Cardiac muscle cell (in vitro differentiated cells and primary cell): ENCODE measurements around the gene OTULIN. TPM values are rescaled to one million over a fixed set of nuclear protein-coding genes. Genes with fewer than 3 reads are reported as not detected.
A peak's percentile ranks its signal among the peaks of the same experiment; 100 is the strongest.

Experiments
- DNase-seq, 2 donors: peaks; one replicate each; pipeline versions ENCODE4 v3.0.0 to v3.0.0-alpha.2; 2010 to 2017; ENCODE audit warnings: low read depth in 1 of 2, low spot score in 1 of 2
- H3K27ac ChIP-seq: fragments of 200-600 bp; sonication (generic); 2 replicates; pipeline ENCODE4 v1.5.1; 2016
- H3K27me3 ChIP-seq: fragments of 200-600 bp; sonication (generic); 2 replicates; pipeline ENCODE4 v1.6.0; 2016; ENCODE audit warnings: control low read depth
- H3K36me3 ChIP-seq: fragments of 200-600 bp; sonication (generic); 2 replicates; pipeline ENCODE4 v1.5.1; 2016; ENCODE audit warnings: control low read depth
- H3K4me1 ChIP-seq: fragments of 200-600 bp; sonication (generic); 2 replicates; pipeline ENCODE4 v1.8.1; 2017; ENCODE audit warnings: low read depth, mild to moderate bottlenecking, mixed run types
- H3K4me3 ChIP-seq: fragments of 200-600 bp; sonication (generic); 2 replicates; pipeline ENCODE4 v1.5.1; 2016; ENCODE audit warnings: mild to moderate bottlenecking
- H3K9me3 ChIP-seq: fragments of 200-600 bp; sonication (generic); 2 replicates; pipeline ENCODE4 v1.5.1; 2017; ENCODE audit warnings: low read depth, mild to moderate bottlenecking, control low read depth
- CTCF ChIP-seq: IDR thresholded peaks from 2 replicates; pipeline ENCODE4 v1.5.1; 2012; ENCODE audit warnings: low read depth, mild to moderate bottlenecking, low read length
- polyA plus RNA-seq: library from polyadenylated mRNA; unstranded; fragments of >200 nt; fragmentation: Nextera tagmentation; extraction: Ambion mirVana; gene quantifications from 2 replicates; pipeline ENCODE4 v1.2.1, GENCODE V29; 2016
- total RNA-seq: library from RNA; depleted of rRNA; stranded (reverse); fragments of >200 nt; gene quantifications from 2 replicates; pipeline ENCODE4 v1.2.3, GENCODE V29; 2016

Gene OTULIN
- total and polyA plus RNA-seq, 2 experiments from 2014 or later = 17.1 to 31.2 TPM

- TF ChIP-seq CTCF = no peak
- Histone ChIP-seq H3K4me3 (no peak overlapping the region), H3K9me3 (no peaks in the 10 kb centered on the region), H3K27ac (no peak overlapping the region), H3K36me3 (no peaks in the 10 kb centered on the region), H3K27me3 (no peaks in the 10 kb centered on the region), H3K4me1 (peaks cover 8% of the 10 kb centered on the region)
- no peak for DNase-seq
Observed at GRCh38 chr5:14737291-14737690, 72.8 kb downstream of the OTULIN start.

DNA sequence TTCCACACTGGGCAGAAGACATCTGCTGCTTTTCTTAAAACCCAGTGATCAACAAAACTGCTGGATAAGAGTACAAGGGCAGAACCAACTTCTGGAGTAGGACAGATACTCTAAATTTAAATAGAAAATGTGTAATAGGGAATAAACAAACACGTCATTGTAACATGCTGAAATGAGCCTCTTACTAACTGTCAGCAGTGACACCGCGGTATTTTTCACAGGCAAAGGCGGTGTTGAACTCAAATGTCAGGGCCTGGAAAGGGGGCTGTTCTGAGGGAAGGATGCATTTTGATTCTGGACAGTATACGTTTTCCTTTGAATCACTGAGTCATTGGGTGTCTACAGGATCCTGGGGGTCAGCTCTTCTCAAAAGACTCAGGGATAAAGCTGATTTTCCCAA is 73.5 kb downstream of the OTULIN start:
- H3K27ac ChIP-seq = no peak overlapping the region
- no peak for TF ChIP-seq CTCF

DNA sequence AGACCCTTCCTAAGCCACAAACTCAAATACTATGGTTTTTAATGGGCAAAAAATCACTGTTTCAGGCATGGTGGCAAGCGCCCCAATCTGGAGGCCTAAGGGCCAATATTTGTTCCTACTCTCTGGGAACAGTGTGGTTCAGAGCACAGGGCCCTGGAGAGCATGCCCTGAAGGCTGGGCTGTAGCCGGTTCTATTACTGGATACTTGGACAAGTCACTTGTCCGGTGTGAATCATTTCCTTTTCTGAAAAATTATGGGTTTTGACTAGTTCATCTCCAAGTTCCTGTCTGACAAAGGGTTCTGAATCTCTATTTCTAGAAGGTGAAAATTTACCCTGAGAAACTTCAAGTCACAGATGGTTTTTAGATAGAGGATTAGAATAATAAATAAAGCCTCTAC is 75.0 kb downstream of the OTULIN start:
- peak in 1 of 2 donors; percentile 42 for DNase-seq

More for the DNA sequence above, 73.5 kb downstream of the OTULIN start:
- Histone ChIP-seq H3K9me3 (no peaks in the 10 kb centered on the region), H3K36me3 (no peaks in the 10 kb centered on the region), H3K4me3 (no peak overlapping the region), H3K4me1 (peaks cover 8% of the 10 kb centered on the region), H3K27me3 (no peaks in the 10 kb centered on the region)
- DNase-seq = no peak

GRCh38 chr5:14739981-14740380 is 75.5 kb downstream of the OTULIN start:
- Histone ChIP-seq H3K36me3 (no peaks in the 10 kb centered on the region), H3K27me3 (no peaks in the 10 kb centered on the region), H3K27ac (no peak overlapping the region), H3K4me3 (no peak overlapping the region), H3K9me3 (no peaks in the 10 kb centered on the region), H3K4me1 (peaks cover 8% of the 10 kb centered on the region)
- DNase-seq = no peak
- no peak for TF ChIP-seq CTCF

More for the DNA sequence above, 75.0 kb downstream of the OTULIN start:
- Histone ChIP-seq H3K36me3 (no peaks in the 10 kb centered on the region), H3K4me1 (peaks cover 8% of the 10 kb centered on the region), H3K27ac (no peak overlapping the region), H3K9me3 (no peaks in the 10 kb centered on the region), H3K4me3 (no peak overlapping the region), H3K27me3 (no peaks in the 10 kb centered on the region)
- no peak for TF ChIP-seq CTCF

GRCh38 chr5:14741131-14741530 is 76.6 kb downstream of the OTULIN start:
- no peak for DNase-seq
- H3K27me3 ChIP-seq = no peaks in the 10 kb centered on the region
- peaks cover 8% of the 10 kb centered on the region for H3K4me1 ChIP-seq
- no peaks in the 10 kb centered on the region for H3K9me3 ChIP-seq
- H3K36me3 ChIP-seq = no peaks in the 10 kb centered on the region
- TF ChIP-seq CTCF = no peak
- no peak overlapping the region for H3K4me3 ChIP-seq
- no peak overlapping the region for H3K27ac ChIP-seq

DNA sequence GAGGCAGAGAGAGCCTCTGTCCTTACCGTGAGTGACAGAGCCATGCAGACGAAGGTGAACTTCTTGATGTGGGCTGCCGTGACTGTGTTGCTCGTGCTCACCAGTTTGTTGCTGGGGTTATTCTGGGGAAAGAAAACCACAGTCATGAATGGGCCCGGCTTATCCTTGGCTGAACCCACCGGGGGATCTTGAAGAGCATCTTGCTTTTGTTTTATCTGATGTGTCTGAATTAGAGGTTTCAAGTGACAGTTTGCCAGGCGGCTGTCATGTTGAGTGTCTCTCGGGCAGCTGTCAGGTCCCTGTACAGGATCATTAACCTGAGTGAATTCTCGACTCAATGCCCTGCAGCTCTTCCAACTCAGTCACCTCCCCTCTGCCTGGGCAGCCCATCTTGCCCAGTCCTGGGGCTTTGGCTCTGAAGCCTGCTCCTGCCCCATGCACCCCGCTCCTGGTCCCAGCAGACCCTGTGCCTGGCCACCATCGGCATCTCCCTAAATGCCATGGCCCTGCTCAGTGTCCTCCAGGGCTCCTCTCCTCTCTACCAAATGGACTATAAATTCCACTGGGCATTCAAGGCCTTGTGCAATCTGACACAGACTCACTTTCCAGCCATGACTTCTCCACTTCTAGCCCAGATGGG is 77.4 kb downstream of the OTULIN start:
- Histone ChIP-seq H3K36me3 (no peaks in the 10 kb centered on the region), H3K4me1 (peaks cover 8% of the 10 kb centered on the region), H3K27ac (no peak overlapping the region), H3K4me3 (no peak overlapping the region), H3K27me3 (no peaks in the 10 kb centered on the region), H3K9me3 (no peaks in the 10 kb centered on the region)
- DNase-seq = no peak
- no peak for TF ChIP-seq CTCF
